GM18909 (cell line): ENCODE results near the gene NONO.
"Not testable (repeated sequence)": the region's sequence is repeated elsewhere in the genome, so short reads cannot be mapped to it uniquely, and the experiment has no call there.

Source experiments
- ATAC-seq: cut with Tn5 transposase; IDR thresholded peaks from one replicate; pipeline ENCODE4 v1.9.1; 2021; ENCODE audit warnings: mild to moderate bottlenecking; ENCODE audit not compliant: unreplicated experiment, poor library complexity

Gene NONO

GRCh38 chrX:71282514-71283402 lies 677 bp upstream of the NONO start:
- peak; percentile 26 for ATAC-seq

- ATAC-seq, result no peak
Observed at GRCh38 chrX:71285929-71286328, 2.5 kb downstream of the NONO start.

GRCh38 chrX:71291381-71291780 lies 7.9 kb downstream of the NONO start:
- no peak for ATAC-seq

- no peak for ATAC-seq
Observed at GRCh38 chrX:71292669-71293365, 9.4 kb downstream of the NONO start.

- no peak for ATAC-seq
Observed at GRCh38 chrX:71296806-71297205, 13.4 kb downstream of the NONO start.

- no peak for ATAC-seq
Observed at GRCh38 chrX:71298119-71298518, 14.7 kb downstream of the NONO start.

GRCh38 chrX:71300064-71300463 lies 16.6 kb downstream of the NONO start:
- ATAC-seq, result not testable (repeated sequence)

- not testable (repeated sequence) for ATAC-seq
Observed at GRCh38 chrX:71300495-71300894, 17.1 kb downstream of the NONO start.

- ATAC-seq, result no peak
Observed at GRCh38 chrX:71301195-71301924, 17.9 kb downstream of the NONO start, which contains the start of gene ITGB1BP2. TSS of gene ITGB1BP2 (plus strand) at chrX:71301750. CDS start at chrX:71301807, 57 bp downstream.

- no peak for ATAC-seq
Observed at GRCh38 chrX:71302461-71303213, 19.2 kb downstream of the NONO start.

GRCh38 chrX:71304561-71304960 lies 21.1 kb downstream of the NONO start:
- no peak for ATAC-seq

GRCh38 chrX:71315917-71316316 lies 32.5 kb downstream of the NONO start:
- no peak for ATAC-seq

GRCh38 chrX:71316959-71317358 lies 33.5 kb downstream of the NONO start:
- not testable (repeated sequence) for ATAC-seq

GRCh38 chrX:71320126-71320525 lies 36.7 kb downstream of the NONO start:
- ATAC-seq, result no peak

- no peak for ATAC-seq
Observed at GRCh38 chrX:71321731-71322130, 38.3 kb downstream of the NONO start.

GRCh38 chrX:71324452-71324851 lies 41.0 kb downstream of the NONO start:
- ATAC-seq, result not testable (repeated sequence)

- ATAC-seq, result no peak
Observed at GRCh38 chrX:71326394-71326793, 43.0 kb downstream of the NONO start.

GRCh38 chrX:71349151-71349665 lies 65.8 kb downstream of the NONO start:
- ATAC-seq, result not testable (repeated sequence)

- ATAC-seq, result not testable (repeated sequence)
Observed at GRCh38 chrX:71349867-71350266, 66.4 kb downstream of the NONO start.
